NCI-H748 treated with DMSO at 0.1 percent for 48 hours (cell line): ENCODE results near the gene LMBR1.

Source experiments
- DNase-seq: peaks from one replicate; lab custom pipeline; 2025; lab: John Stamatoyannopoulos, UW

LMBR1 gene

DNA sequence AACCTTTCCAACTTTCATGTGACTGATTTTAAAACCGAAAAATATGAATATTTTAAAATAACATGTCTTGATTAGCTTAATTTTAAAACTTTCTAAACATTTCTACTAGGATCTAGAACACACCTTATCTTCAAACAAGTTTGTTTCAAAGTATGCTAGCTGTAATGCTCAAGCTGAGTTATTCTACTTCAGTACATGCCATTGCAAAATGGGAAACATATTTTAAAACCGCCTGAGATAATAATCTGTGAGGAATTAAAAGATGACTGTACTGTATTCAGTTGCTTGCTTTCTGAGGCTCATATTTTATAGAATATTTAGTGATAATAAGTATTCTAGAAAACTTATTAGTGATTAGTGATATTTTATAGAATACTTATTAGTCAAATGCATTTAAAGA lies 99.6 kb downstream of the LMBR1 start:
- DNase-seq = no peak

DNA sequence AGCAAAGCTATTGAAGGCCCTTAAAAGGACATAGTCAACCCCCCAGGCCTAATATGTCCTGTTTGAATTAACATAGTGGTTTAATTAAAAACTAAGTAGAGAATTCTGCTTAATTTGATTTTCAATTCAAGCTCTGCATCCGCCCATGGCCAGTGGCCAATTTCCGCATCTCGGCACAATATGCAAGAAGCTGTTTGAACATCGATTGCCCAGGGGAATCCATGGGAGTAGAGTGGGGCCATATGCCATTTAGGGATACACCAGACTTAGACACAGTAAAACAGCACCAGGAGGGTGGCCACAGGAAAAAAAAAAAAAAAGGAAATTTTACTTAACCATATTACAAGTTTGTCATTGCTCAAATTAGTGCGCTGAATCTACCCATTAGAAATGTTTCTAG lies 100.4 kb downstream of the LMBR1 start:
- no peak for DNase-seq

DNA sequence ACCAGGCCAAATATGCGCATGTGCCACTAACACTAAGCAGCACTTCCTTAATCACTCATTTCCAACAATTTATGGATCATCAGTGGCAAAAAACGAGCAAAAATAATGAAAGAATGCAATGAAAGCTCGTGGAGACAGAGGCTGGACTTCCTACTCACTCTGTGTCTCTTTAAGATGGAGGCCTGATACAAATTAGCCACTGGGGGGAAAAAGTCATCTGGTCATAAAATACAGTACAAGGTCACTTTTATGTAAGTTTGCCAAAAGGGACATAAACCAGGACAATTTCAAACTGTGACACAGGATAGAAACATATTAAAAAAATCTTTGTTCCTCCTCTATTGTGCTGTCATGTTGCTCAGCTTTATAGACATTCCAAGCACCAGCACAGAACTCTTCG lies 101.7 kb downstream of the LMBR1 start:
- no peak for DNase-seq

DNA sequence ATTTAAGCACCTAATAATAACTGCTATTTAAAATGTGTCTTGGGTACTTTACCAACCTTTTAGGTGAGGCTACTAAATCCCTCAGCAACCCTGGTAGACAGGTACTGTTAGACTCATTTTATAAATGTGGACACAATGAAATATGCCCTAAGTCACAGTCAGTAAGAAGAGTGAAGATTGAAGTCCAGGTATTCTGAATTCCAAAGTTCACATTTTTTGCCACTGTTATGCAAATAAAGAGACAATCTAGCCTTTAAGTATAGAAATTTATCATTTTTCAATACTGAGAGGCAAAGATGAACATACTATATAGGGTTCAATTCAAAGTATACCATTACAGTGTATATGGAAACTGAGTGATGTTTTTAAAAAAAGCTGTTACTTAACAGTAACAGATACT lies 102.7 kb downstream of the LMBR1 start:
- DNase-seq = no peak

DNA sequence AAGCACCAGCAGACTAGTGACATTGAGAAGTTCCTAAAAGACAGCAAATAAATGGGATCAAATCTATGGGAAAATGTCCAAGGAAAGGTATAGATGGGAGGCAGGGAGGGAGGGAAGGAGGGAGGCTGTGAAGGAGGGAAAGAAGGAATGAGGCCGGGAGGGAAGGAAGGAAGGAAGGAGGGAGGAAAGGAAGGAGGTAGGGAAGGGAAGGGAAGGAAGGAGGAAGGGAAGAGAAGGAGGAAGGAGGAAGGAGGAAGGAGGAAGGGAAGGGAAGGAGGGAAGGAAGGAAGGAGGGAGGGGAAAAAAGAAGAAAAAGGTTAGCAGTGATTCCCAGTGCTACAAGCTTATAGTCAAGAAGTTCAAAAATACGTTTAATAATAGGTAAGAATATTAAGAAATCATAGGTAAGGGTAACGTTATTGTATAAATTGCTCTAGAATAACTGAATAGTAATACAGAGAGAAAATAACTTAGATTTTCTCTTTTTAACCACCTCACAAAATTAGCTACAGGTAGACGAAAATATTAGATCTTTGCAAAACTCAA lies 106.9 kb downstream of the LMBR1 start:
- DNase-seq = no peak

DNA sequence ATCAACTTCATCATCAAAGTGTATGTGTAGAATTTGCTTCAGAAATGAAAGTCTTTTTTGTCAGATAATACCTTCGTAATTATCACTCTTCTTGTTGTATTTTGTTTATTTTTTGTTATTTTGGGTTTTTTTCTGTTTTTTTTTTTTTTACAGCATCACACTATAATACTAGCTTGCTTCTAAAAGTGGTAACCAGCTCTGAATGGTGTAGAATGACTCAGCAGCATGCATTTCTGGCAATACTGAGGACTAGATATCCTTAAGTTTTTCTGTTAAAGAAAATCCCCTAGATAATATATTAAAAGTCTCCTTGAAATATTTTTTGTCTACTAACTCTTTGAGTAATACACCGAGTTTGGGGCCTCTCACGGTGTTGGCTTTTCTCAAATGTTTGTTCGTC lies 109.1 kb downstream of the LMBR1 start:
- DNase-seq = no peak

DNA sequence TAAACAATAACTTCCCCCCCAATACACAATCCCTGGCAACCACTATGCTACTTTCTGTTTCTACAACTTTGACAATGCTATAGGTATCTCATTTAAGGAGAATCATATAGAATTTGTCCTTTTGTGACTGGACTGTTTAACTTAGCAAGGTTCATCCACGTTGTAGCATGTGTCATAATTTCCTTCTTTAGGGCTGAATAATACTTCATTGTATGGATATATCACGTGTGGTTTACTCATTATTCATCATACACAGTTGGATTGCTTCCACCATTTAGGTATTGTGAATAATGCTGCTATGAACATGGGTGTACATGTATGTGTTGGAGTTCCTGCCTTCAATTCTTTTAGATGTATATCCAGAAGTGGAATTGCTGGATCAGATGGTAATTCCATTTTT lies 111.0 kb downstream of the LMBR1 start:
- DNase-seq = no peak

DNA sequence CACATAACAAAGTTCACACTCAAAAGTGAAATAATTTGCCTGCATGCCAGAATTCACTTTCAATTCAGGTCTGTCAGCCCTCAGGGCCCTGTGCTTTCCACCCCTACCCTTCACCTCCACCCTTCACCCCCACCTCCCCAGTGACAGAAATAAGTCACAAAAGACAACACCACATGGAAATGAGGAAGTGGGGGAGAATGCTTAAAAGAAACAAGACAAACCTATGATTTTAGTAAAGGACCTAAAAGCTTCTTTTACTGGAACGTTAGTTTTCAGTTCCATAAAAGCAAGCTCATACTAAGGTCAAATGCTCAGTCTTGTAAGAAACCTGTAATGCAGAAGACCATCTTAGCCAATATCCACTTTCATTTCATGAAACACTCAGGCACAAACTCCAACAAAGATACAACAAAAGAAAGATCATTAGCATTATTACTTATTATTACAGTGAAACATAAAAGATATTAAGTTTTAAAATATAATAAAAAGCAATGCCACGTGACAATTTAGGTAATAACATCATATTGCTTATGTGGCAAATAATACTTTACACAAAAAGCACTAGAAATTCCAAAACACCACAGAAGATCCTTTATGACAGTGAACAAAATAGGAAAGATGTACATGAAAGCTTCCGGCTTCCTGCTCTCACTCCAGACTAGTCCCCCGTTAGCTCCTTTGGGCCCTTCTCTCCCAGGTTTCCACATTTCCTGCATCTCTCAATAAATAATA lies 112.1 kb downstream of the LMBR1 start:
- no peak for DNase-seq

DNA sequence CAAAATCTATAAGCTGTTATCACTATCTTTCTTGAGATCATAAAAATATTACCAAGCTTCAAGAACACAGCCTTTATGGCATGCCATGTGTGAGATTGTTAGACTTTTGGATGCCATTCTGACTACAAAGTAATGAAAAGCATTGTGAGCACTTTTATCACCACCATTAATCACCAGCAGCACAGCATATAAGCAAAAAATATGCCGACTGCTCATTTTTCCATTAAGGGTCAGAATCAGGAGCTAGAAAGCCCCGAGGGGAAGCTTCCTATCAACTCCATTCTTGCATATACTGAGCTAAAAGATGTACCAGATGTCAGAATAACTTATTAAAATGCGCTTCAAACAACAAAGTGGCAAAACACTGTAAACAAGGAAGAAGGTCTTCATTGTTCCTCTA lies 114.3 kb downstream of the LMBR1 start:
- no peak for DNase-seq

DNA sequence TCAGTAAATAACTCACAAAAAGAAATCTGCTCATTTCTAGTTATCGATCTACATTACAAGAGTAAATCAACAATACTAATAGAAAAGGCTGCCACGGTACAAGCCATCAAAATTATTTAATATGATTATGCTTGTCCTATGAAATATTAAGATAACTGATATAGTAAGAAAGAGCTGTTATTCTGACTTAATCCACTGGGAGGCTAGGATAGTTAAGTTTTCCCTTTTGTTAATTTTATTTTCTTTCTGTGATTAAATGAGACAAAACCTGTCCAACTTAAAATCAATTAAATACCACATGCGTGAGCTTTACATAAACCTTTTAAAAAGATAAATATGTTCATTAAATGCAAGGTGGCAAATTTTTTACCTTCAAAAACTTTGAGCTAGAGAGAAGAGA lies 114.8 kb downstream of the LMBR1 start:
- DNase-seq = no peak

DNA sequence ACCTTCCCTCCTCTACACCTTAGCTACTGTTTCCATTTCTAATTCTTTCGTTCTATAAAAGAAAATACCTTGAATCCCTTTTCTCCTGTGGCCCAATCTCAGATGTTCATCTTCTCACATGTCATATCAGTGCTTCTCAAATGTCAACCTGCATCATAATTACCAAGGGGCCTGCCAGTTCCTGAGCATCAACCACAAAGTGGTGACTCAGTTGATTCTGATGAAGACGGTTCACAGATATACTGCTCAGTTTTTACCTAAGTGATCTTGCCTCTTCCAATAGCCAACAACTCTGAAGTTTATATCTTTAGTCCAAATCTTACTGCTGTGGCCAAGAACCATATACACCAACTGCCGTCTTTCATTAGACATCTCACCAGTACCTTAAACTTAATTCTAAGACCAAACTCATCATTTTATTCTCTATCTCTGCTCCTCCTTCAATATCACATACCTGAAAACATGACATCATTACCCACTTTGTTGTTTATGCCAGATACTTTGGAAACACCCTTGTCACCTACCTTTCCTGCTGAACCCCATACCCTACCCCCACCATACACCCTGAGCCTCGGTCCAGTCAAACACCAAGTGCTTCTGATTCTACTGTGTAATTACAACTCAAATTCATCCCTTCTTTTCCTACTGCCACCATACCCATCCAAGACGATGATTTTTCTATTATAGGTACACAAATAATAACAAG lies 115.5 kb downstream of the LMBR1 start:
- DNase-seq = no peak

DNA sequence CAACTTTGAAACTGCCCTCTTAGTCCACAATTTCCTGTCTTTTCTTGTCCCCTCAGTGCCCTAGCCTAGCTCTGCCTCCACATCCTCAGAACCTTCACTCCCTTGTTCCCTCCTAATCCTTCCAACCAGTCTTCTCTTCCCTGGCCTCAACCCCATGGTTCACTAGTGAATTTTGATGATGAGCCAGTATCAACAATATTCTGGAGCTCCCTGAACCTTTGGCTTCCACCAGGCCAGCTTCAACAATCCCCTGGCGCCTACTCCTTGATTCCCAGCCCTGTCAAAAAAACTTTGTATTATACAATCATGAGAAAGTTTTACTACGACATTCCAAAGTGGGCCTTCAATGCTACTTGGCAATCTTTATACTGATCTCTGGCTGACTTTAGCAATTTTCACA lies 116.5 kb downstream of the LMBR1 start:
- no peak for DNase-seq

DNA sequence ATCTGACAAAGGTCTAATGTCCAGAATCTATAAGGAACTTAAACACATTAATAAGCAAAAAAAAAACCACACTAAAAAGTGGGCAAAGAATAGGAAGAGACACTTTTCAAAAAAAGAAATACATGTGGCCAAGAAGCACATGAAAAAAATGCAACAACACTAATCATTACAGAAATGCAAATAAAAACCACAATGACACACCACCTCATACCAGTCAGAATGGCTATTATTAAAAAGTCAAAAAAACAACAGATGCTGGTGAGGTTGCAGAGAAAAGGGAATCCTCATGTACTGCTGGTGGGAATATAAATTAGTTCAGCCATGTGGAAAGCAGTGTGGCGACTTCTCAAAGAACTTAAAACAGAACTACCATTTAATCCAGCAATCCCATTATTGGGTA lies 119.0 kb downstream of the LMBR1 start:
- no peak for DNase-seq

DNA sequence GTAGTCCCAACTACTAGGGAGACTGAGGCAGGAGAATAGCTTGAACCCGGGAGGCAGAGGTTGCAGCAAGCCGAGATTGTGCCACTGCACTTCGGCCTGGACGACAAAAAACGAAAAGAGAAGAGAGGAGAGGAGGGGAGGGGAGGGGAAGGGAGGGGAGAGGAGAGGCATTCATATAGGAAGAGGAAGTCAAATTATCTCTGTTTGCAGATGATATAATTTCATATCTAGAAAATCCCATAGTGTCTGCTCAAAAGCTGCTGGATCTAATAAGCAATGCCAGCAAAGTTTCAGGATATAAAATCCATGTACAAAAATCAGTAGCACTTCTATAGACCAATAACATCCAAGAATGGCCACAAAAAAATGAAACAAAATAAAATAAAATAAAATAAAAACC lies 120.3 kb downstream of the LMBR1 start:
- no peak for DNase-seq

DNA sequence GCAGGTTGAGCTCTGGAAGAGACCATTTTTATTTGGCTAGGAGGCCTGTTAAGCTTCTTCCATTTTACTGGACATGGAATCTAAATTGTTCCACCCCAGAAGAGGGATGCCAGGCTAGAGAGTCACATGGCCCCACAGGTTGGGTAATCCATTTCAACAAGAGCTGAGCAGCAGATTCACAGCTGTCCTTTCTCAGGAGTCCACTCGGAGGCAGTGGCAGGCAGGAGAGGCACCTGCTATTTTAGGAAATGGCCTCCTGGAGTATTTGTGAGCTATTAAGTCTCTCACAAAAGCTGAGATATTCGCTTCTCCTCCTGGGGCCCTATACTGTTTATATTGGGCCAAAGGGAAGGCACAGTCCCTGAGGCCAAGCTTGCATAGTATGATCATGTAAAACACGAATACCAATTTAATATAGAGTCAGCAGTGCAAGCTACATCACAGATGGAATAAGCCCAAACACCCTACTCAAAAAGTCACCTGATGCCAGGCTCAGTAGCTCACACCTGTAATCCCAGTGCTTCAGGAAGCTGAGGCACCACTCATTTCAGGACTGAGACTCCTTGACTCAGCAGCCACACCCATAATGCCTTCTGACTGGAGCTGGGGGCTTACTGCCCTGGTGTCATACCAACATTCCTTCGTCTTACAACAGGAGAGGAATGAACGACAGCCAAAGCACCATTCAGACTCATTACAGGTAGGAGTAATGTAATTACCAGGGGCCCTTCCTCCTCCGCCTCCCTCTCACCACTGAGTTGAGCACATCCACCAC lies 124.1 kb downstream of the LMBR1 start:
- no peak for DNase-seq

DNA sequence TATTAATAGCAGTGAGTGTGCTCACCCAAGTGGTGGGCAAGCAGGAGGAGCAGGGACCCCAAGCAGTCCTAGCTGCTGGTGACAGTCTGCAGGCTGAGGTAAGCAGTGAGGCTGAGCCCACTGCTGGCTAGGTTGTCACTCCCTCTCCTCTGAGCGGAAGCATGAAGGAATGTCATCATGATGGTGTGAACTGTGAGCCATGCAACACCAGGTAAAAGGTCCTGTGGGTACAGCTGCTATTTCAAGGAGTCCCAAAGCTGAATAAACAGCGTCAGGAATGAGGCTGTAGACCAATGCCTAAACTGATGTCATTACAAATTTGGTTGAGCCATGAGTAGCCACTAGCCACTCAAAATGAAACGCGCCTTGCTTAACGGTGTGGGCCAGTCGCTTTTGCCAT lies 126.3 kb downstream of the LMBR1 start:
- DNase-seq = no peak

DNA sequence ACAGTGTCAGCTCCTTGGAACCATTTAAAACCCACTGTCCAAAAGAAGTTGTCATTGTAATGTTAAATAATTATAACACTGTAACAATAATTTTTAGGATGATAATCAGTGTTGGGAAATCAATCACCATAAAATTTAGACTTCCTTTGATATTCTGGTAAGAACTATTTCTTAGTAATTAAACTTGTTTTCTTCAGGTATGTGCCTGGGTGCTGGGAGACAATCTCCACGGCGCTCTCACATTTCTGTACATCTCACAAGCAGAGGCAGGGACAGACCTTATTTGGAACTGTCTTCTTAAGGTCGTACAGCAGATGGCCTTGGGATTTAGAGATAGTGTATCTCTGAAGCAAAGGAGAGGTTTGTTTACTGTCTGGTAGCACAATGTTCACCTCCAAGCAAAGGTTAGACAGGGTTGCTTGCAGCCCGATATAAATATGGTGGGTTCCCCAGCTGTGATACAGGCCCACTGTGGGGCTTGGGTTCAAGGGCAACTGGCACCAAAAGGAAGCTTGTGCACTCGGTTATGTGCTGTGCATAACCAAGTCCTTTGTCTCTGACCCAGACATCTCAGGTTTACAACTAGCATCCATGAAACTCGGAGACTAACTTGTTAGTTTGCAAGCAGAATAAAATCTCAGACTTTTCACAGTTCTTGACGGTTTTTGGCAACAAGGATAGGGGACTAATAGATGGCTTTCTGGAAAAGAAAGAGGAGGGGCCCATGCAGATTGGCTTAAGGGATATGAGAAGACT lies 126.9 kb downstream of the LMBR1 start:
- no peak for DNase-seq

DNA sequence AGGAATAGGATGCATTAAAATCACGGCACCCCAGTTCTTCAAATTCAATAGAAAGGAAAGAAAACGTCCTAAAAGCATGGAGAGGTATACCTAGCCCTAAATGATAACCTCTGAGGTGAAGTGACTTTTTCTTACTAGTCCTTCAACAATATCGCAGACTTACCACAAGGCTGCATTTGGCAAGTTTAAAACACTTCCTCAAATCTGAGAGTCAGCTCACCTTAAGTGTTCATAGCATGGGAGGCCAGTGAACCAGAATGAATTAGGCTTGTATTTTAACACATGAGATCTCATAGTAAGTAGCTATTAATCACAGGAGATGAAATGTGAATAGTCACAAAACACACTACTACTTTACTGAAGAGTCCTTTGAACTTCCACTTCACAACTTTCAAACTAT lies 128.2 kb downstream of the LMBR1 start:
- no peak for DNase-seq

DNA sequence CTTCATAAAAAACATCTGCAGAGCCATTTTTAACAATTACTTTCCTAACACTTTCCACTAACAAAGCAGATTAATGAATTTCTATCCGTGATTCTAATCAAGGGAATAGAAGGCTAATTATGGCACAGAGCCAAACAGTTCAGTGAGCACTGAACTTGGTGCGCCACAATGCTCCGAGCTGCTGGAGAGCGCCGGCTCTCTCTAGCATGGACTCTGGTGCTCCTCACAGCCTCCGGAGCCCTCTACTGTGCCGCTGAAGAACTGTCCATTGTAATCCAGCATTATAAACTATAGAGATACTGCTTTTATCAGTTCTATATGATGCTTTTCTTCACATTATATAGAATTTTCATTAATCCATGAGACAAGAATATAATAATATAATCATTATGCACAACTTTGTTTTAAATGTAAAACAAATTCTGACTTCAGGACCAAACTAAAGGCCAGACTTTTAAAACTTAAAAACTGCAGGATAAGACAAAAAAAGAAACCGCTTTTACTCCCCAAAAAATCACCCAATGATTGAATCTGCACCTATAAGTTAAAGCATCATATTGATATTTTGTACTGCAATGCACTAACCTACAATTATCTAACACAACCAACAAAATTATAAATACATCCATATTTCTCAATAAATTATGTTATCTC lies 128.8 kb downstream of the LMBR1 start:
- peak; percentile 88 for DNase-seq

DNA sequence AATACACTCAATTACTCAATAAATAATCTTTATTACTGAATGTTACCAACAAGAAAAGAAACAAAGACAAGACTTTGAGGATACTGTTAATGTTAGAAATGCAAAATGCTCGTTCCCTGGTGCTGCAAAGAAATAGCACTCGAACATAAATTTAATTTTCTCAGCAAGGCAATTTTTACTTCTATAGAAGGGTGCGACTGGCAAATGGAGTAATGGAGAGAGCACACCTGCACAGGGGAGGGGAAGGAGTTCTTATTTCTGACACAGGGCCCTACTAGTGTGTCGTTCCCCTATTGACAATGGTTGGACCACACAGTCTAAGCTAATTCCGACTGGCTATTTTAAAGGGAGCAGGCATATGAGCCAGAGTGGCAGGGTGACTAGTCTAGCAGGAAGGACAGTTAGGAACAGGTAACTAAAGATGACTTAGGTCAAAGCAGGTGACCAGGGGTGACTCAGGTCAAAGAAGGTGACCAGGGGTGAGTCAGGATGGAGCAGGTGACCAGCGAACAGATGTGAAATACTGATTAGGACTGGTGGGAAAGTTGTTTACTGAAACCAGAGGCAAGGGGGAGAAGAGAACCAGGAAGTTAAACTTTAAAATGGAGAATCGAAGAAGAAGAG lies 133.3 kb downstream of the LMBR1 start:
- DNase-seq = no peak

DNA sequence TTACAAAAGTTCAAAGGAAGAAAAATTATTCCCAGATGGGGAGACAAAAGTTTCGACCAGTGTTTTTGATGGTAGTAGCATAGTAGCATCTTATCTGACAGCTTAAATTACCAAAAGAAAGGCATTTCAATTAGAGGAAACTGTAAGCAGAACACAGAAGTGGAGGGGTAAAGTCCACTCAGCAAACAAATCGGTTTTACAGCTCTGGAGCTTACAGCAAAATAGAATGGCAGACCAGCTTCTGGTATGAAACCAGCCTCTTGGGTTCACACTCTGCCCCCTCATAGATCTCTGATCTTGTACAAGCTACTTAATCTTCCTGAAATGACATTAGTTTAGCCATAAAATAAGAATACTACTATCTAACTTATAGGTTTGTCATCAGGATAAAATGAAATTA lies 133.8 kb downstream of the LMBR1 start:
- DNase-seq = no peak
